Posterior vena cava (tissue), 2 donors: ENCODE measurements around the gene DNPH1. TPM values are rescaled to one million over a fixed set of nuclear protein-coding genes. Genes with fewer than 3 reads are reported as not detected.

Experiments
- DNase-seq: peaks from one replicate; pipeline ENCODE4 v3.0.0-alpha.2; 2020; ENCODE audit warnings: low spot score
- intact Hi-C, 2 donors: fragments of 100-400 bp; cut with DNase I; formaldehyde crosslinking; loops; one replicate each; pipeline versions ENCODE4 v1.14.1 to v1.14.2; 2022 to 2023
- total RNA-seq, 2 donors: library from RNA; stranded (reverse); fragmentation: NEBNext Ultra II Directional; extraction: Animal tissue kit (Norgen Biotek cat#: 25700); gene quantifications; one replicate each; pipeline ENCODE4 v1.2.1, GENCODE V29; 2021
- donor health status: DM: yes; HTN: yes; CAD: no.
- donor health status: DM: yes; HTN: yes; CAD: no.

Gene DNPH1
- total RNA-seq, 2 donors from 2014 or later: 24.5 to 42.5 TPM

DNA sequence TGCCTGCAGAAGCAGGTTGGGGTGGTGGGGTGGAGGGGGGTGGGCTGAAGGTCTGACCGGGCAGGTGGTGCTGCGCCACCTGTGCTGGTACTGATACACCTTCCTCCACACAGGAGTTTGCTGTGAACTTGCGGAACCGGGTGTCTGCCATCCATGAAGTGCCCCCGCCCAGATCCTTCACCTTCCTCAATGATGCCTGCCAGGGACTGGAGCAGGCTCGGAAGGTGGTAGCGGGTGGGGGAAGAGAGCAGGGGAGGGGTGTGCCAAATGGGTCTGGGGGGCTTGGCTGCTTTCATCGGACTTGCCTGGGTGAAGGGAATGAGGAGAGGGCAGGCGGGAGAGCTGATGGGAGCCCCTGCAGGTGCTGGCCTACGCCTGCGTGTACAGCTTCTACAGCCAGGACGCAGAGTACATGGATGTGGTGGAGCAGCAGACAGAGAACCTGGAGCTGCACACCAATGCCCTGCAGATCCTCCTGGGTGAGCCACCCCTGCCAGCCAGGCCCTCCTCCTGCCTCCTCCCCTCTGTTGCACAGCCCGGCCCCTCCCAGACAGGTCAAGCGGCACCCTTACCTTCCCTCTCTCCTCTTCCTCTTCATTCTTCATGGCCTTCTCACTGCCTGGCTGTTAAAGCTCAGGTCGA is 6.7 kb downstream of the DNPH1 start:
- intact Hi-C loops: no loop called here
- DNase-seq: no peak

DNA sequence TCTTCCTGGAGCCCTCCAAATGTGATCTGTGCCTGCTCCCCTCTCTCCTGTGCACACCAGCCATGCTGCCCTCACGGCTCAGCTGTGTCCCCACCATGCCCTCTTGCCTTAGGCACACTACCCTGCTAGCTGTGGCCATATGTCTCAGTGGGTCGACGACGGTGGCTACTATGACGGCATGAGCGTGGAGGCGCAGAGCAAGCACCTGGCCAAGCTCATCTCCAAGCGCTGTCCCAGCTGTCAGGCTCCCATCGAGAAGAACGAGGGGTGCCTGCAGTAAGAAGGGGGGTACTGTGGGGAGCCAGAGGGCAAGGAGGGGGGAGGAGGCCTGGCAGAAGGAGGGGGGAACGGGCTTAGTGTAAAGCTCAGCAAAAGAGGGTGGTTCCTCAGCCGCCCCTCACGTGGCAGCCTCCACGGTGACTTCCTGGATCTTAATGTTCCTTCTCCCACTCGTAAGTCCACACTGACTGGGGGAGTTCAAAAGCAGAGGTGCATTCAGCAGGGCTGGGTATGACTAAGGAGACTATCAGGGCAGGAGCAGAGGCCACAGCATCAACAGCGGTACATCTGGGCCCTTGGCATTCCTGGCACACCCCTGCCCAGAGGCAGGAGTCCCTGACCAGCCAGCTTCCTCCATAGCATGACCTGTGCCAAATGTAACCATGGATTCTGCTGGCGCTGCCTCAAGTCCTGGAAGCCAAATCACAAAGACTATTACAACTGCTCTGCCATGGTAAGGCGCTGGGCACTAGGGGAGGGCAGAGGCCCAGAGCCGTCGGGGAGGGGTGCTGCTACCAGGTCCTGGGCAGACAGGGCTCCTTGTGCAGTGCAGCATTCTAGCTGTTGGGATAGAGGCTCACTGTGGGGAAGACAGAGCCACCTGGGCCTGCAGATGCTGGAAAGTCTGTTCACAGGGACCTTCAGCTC is 8.0 kb downstream of the DNPH1 start:
- no peak for DNase-seq
- intact Hi-C loops: no loop called here

DNA sequence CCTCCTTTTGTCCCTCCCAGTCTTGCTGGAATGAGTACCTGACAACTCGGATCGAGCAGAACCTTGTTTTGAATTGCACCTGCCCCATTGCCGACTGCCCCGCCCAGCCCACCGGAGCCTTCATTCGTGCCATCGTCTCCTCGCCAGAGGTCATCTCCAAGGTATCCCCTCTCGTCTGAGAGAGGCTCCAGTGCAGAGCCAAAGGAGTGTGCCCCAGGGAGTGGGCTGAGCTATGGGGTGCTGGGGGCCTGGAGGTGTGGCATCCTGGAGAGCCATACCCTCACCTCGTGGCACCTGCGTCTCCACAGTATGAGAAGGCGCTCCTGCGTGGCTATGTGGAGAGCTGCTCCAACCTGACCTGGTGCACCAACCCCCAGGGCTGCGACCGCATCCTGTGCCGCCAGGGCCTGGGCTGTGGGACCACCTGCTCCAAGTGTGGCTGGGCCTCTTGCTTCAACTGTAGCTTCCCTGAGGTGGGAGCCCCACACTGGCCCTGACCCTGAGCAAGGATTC is 8.8 kb downstream of the DNPH1 start:
- intact Hi-C loops: no loop called here
- DNase-seq: no peak

DNA sequence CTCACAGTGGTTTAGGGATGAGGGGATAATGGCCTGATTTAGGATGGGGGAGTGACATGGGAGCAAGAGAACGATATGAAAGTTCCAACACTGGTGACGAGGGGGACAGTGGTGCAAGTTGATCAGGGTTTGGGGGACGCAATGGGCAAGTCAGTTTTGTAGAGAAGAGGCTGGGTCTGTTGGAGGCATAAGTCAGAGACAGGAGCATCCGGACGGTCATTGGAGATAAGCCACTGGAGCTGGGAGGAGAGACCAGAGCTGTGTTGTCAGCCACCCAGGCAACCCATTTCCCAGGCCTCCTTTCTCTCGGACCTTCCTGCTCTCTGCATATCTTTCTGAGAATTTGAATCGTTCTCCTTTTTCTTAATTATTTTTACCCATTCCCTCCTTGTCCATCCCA is 9.5 kb downstream of the DNPH1 start:
- DNase-seq: no peak
- intact Hi-C loops: loop anchor here in 1 of 2 donors (2.0 kb wide), 1 partner anchor 41 kb away; no protein-coding TSS in a partner anchor

DNA sequence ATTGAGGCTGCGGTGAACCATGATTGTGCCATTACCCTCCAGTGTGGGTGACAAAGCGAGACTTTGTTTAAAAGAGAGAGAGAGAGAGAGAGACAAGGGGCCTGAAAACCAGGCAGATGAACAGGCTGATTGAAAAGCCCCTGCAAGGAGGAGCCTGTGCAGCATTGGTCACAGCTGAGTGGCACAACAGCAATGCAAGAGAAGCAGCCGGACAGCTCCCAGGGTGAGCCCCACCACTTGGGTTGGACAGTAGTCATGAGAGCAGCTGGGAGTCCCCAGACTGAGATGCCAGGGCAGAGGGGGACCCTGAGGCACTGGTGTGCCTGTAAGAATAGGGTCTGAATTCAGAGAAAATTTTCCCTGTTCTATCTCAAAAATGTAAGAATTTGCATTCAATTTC is 10.2 kb downstream of the DNPH1 start:
- intact Hi-C loops: loop anchor here in 1 of 2 donors (2.0 kb wide), 1 partner anchor 40 kb away; no protein-coding TSS in a partner anchor
- DNase-seq: no peak

DNA sequence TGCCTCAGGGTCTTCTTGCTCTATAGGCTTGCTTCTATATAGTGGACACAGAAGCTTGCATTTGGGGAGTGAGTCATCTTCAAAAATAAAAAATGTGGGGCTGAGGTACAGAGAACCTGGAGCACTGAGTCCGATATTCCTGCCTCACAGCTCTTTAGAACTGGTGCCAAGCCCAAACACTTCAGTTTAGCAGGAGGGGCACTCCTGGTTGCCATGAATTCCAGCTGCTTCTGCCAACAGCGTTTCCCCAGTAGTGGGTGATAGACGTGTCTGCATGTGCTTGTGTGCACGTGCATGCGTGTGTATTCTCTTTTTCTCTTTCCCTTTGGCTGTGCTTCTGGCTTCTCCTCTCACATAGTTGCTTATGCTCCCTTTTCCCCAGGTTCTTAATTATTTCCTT is 11.9 kb downstream of the DNPH1 start:
- intact Hi-C loops: no loop called here

DNA sequence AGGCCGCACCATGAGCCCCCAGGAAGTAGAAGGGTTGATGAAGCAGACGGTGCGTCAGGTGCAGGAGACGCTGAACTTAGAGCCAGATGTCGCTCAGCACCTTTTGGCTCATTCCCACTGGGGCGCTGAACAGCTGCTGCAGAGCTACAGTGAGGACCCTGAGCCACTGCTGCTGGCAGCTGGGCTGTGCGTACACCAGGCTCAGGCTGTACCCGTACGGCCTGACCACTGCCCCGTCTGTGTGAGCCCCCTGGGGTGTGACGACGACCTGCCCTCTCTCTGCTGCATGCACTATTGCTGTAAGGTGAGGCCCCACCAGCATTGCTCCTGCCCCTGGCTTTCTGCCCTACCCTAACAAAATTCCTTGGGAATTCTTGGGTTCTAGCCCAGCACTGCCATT is 13.1 kb downstream of the DNPH1 start:
- no peak for DNase-seq
- intact Hi-C loops: no loop called here

More for the DNA sequence above, 11.9 kb downstream of the DNPH1 start:
- DNase-seq: no peak

DNA sequence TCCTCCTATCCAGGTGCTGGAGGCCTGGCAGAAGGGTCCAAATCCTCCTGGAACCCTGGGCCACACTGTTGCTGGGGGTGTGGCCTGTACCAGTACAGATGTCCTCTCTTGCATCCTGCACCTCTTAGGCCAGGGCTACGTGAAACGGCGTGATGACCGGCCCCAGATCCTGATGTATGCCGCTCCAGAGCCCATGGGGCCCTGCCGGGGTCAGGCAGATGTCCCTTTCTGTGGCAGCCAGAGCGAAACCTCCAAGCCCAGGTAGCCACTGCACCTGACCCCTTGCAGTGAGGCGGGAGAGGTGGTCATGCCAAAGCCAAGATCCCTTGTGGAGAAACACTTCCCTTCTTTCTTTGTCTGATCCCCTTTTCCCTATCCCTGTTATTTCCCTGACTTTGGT is 14.2 kb downstream of the DNPH1 start:
- no peak for DNase-seq
- intact Hi-C loops: no loop called here

DNA sequence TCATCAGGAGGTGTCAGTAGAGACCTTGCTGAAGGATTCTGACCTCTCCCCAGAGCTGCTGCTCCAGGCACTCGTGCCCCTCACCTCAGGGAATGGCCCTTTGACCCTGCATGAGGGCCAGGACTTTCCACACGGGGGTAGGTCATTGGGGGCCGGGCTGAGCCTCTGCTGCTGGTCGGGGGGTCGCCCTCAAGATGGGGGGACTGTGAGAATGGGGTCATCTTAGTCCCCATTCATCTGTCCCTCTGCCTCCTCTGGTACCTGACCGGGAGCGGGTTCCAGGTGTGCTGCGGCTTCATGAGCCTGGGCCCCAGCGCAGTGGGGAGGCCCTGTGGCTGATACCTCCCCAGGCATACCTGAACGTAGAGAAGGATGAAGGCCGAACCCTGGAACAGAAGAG is 15.8 kb downstream of the DNPH1 start:
- DNase-seq: no peak
- intact Hi-C loops: no loop called here

DNA sequence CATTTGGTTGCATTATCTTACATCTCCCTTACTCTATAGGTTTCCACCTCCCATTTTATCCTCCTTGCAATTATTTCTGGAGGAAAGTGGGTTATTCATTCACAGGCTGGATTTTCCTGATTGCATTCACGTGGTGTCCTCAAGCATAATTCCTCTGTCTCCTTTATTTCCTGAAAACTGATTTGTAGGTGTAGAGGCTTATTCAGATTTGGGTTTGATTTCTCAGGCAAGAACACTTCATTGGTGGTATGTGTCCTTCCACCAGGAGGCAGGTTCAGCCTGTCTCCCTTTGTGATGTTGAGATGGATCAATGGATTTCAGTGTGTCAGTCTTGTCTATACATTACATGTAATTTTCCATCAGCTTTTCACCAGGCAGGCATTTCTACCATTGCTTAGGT is 17.3 kb downstream of the DNPH1 start:
- intact Hi-C loops: no loop called here

DNA sequence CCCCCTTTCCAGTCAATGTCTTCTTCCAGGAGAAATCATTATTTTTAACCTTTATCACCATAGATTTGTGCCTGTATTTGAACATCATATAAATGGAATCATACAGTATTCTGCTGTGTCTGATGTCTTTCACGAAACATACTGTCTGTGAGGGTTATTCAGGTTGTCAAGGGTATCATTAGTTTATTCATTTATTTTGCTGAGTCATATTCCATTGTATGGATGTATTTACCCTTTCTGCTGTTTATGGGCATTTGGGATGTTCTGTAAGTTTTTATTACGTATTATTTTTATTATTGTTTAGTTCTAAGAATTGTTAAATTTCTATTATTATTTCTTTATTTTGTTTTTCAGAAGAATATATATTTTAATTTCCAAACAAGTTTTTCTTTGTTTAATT is 22.0 kb downstream of the DNPH1 start:
- no peak for DNase-seq
- intact Hi-C loops: no loop called here

More for the DNA sequence above, 17.3 kb downstream of the DNPH1 start:
- no peak for DNase-seq

DNA sequence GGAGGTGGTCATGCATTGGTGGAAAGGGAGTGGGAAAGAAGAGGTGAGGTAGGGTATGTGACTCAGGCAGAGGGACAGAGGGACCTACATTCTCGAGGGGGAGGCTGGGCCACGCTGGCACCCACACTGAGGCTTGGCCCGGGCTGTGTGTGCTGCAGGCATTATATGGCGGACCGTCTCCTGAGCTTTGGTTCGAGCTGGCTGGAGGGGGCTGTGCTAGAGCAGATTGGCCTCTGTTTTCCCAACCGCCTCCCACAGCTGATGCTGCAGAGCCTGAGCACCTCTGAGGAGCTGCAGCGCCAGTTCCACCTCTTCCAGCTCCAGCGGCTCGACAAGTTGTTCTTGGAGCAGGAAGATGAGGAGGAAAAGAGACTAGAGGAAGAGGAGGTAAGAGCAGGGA is 23.4 kb downstream of the DNPH1 start:
- DNase-seq: no peak

DNA sequence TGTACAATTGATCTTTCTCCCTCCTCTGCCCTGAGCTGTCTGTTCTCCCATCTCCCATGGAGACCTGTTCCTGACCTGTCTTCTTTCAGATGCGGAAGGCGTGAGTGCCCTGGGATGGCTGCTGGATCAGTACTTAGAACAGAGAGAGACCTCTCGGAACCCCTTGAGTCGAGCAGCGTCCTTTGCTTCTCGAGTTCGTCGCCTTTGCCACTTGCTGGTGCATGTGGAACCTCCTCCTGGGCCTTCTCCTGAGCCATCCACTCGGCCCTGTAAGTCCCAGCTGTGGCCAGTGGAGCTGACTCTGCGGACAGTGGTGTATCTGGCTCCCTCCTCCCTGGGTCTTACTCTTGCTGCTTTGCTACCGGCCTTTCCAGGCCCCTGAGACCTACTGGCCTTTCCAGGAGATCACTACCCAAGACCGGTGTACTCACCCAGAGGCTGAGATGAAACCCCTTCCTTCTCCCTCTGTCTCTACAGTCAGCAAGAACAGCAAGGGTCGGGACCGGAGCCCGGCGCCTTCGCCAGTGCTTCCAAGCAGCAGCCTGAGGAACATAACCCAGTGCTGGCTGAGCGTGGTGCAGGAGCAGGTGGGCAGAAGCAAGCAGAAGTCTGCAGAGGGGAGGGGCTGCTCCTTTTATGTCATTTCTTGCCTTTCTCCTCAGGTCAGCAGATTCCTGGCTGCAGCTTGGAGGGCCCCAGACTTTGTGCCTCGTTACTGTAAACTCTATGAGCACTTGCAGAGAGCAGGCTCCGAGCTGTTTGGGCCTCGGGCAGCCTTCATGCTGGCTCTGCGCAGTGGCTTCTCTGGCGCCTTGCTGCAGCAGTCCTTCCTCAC is 24.8 kb downstream of the DNPH1 start:
- intact Hi-C loops: no loop called here
- DNase-seq: no peak

More for the DNA sequence above, 23.4 kb downstream of the DNPH1 start:
- intact Hi-C loops: no loop called here

DNA sequence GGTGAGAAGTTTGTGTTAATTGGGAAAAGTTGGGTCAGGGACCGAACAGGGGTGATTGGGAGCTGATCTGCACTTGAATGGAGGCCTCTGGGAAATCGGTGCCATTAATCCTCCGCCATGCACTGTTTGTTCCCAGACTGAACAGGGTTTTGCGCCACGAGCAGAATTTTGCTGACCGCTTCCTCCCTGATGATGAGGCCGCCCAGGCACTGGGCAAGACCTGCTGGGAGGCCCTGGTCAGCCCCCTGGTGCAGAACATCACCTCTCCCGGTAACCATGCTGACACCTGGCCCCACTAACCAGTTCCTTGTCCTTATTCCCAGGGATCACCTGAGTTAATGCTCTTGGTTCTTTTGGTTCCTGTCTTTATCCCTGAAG is 25.6 kb downstream of the DNPH1 start:
- intact Hi-C loops: no loop called here
- DNase-seq: no peak

DNA sequence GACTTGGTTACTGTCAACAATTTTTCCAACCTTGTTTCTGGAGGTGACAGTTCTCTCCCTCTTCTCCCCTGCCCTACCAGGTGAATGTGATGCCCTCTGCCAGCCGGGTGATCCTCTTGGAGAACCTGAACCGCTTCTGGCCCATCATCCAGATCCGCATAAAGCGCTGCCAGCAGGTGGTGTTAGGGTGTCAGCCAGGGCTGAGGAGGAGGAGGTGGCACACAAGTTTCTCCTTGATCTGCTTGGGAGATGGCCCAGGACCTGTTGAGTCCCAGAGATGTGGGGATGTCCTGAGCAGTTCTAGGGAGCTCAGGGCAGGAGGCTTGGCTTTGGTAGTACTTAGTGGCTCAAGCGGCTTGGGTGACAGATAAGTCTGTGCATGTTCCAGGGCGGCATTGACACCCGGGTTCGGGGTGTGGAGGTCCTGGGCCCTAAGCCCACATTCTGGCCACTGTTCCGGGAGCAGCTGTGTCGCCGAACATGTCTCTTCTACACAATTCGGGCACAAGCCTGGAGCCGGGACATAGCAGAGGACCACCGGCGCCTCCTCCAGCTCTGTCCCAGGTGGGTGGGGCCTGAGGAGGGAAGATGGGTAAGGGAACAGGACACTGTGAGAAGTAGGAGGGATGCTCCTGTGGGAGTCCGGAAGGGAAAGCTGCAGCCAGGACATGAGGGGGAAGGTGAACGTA is 26.1 kb downstream of the DNPH1 start:
- intact Hi-C loops: no loop called here
- DNase-seq: no peak

DNA sequence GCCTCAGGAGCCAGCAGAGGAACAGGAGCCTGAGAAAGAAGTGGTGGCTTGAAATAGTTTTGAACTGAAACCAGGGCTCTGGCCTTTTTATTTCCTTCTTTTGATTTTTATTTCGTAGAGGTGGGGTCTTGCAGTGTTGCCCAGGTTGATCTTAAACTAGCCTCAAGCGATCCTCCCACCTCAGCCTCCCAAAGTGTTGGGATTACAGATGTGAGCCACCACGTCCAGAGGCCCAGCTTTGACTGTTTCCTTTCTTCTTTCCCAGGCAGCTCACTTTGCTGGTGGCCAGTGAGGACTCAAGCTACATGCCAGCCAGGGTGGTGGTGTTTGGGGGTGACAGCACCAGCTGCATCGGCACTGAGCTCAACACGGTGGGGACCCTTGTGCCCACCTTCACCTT is 26.8 kb downstream of the DNPH1 start:
- intact Hi-C loops: no loop called here
- DNase-seq: no peak

DNA sequence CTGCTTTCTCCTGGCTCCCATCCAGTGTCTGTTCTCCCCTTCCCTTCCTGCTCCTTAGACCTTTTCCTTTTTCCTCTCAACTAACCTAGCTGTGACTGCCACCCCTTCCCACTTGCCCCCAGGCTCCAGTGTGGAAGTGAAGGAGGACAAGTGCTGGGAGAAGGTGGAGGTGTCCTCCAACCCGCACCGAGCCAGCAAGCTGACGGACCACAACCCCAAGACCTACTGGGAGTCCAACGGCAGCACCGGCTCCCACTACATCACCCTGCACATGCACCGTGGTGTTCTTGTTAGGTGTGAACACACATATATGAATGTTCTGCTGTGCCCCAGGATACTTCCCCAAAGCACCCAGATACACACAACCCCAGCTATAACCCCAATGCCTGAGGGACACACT is 28.7 kb downstream of the DNPH1 start:
- no peak for DNase-seq

DNA sequence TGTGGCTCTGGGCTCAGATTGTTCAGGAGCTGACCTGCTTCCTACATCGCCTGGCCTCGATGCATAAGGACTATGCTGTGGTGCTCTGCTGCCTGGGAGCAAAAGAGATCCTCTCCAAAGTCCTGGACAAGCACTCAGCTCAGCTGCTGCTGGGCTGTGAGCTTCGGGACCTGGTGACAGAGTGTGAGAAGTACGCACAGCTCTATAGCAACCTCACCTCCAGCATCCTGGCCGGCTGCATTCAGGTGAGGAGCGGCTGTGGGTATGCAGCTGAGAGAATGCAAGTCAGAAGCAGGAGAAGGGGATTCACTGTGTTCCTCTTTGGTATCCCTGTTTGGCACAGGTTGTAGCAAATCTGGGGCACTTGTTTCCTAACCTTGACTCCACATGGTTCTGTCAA is 29.4 kb downstream of the DNPH1 start:
- DNase-seq: no peak
- intact Hi-C loops: no loop called here

More for the DNA sequence above, 28.7 kb downstream of the DNPH1 start:
- intact Hi-C loops: no loop called here

DNA sequence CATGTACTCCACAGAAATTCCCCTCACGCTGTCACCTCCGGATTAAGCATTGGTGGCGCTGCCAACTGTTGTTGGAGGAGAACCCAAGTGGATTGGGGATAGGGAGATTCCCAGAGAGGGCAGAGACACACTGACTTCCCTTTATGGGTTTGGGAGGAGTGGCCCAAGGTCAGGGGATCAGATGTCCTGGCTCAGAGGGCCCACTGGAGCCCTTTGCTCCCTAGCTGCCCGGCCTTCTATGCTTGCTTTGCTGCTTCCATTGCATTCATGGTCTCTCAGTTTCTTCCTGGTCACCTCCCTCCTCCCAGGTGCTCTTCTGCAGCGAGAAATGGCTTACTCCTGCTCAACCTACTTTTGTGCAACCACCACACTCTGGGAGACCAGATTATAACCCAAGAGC is 32.9 kb downstream of the DNPH1 start:
- no peak for DNase-seq
- intact Hi-C loops: no loop called here
